DOHH2 (cell line): ENCODE measurements around the gene GRK4.

ENCODE experiments used
- H3F3A ChIP-seq: fragments of 200-600 bp; sonication (generic), shearing (Covaris generic); 2 replicates; pipeline ENCODE4 v1.6.0; 2016; ENCODE audit warnings: antibody characterized with exemption, mild to moderate bottlenecking; ENCODE audit not compliant: control insufficient read depth, insufficient read depth
- H3K27ac ChIP-seq: fragments of 200-600 bp; sonication (generic); 2 replicates; pipeline ENCODE4 v1.5.1; 2014; ENCODE audit warnings: low read depth, mild to moderate bottlenecking, low read length, moderate library complexity
- H3K27me3 ChIP-seq: fragments of 200-600 bp; sonication (generic); 2 replicates; pipeline ENCODE4 v1.6.1; 2014; ENCODE audit warnings: mild to moderate bottlenecking, low read length, mixed read lengths; ENCODE audit not compliant: control insufficient read depth
- H3K36me3 ChIP-seq: fragments of 200-600 bp; sonication (generic); 2 replicates; pipeline ENCODE4 v1.6.1; 2014; ENCODE audit warnings: mild to moderate bottlenecking, low read length, moderate library complexity, mixed read lengths; ENCODE audit not compliant: control insufficient read depth
- H3K4me1 ChIP-seq: fragments of 200-600 bp; sonication (generic); 2 replicates; pipeline ENCODE4 v1.6.1; 2014; ENCODE audit warnings: mild to moderate bottlenecking, low read length, mixed read lengths; ENCODE audit not compliant: control insufficient read depth
- H3K4me2 ChIP-seq: fragments of 200-600 bp; sonication (generic); 2 replicates; pipeline ENCODE4 v1.6.0; 2014; ENCODE audit warnings: mild to moderate bottlenecking, low read length, moderate library complexity
- H3K4me3 ChIP-seq: fragments of 200-600 bp; sonication (generic); 2 replicates; pipeline ENCODE4 v1.5.1; 2014; ENCODE audit warnings: mild to moderate bottlenecking, low read length, mixed read lengths
- H3K79me2 ChIP-seq: fragments of 200-600 bp; sonication (generic); 2 replicates; pipeline ENCODE4 v1.6.1; 2014; ENCODE audit warnings: mild to moderate bottlenecking, low read length, mixed read lengths; ENCODE audit not compliant: control insufficient read depth
- H3K9me2 ChIP-seq: fragments of 200-600 bp; sonication (generic); replicated peaks from 2 replicates; pipeline ENCODE4 v1.6.1; 2014; ENCODE audit warnings: mild to moderate bottlenecking, low read length, mixed read lengths; ENCODE audit not compliant: control insufficient read depth
- H3K9me3 ChIP-seq: fragments of 200-600 bp; sonication (generic); 2 replicates; pipeline ENCODE4 v1.6.1; 2014; ENCODE audit warnings: antibody characterized with exemption, low read length, mixed read lengths; ENCODE audit not compliant: control insufficient read depth, insufficient read depth
- H4K20me1 ChIP-seq: fragments of 200-600 bp; sonication (generic); 2 replicates; pipeline ENCODE4 v1.6.0; 2014; ENCODE audit warnings: low read depth, mild to moderate bottlenecking, antibody characterized with exemption, low read length, moderate library complexity; ENCODE audit not compliant: control insufficient read depth, insufficient read depth
- EZH2phosphoT487 ChIP-seq: fragments of 200-600 bp; sonication (generic); IDR thresholded peaks from 2 replicates; pipeline ENCODE4 v1.6.1; 2017; ENCODE audit warnings: borderline replicate concordance, mild to moderate bottlenecking, antibody characterized with exemption, low read length, moderate library complexity, mixed read lengths
- TF ChIP-seq, protein P1 (sequence below): fragments of 200-600 bp; sonication (generic); IDR thresholded peaks from one replicate; pipeline ENCODE4 v1.5.1; 2014; ENCODE audit warnings: antibody characterized with exemption, mild to moderate bottlenecking, low read depth, low read length; ENCODE audit not compliant: poor library complexity, severe bottlenecking

GRK4 gene

DNA sequence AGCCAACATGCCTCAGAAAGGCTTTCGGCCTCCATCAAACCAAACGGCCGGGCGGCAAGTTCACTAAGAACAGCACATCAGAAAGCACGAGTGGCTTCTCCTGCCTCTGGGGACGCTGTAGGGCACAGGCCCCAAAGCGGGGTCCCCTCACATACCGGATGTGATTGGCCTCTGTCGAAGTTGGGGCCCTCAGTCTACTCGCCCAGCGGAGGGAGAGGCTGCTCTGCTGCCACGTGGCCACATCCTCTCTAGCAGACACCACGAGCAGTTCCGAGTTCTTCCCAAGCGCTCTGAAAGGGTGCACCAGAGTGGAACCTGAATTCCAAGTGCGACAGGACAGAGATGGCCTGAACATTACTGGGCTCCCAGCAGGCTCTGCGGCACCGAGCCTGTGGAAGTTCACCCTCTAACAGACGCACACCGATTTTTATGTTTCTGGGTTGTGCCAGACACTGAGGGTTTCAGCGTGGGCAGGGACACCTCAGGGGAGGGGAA is 21.3 kb upstream of the GRK4 start:
- H3K9me2 ChIP-seq: no peaks in the 10 kb centered on the region
- H3K9me3 ChIP-seq: no peaks in the 10 kb centered on the region
- H4K20me1 ChIP-seq: no peaks in the 10 kb centered on the region
- H3K36me3 ChIP-seq: peaks cover 98% of the 10 kb centered on the region
- no peak overlapping the region for H3K4me2 ChIP-seq
- H3K4me1 ChIP-seq: peaks cover 21% of the 10 kb centered on the region
- peaks cover 11% of the 10 kb centered on the region for H3F3A ChIP-seq
- H3K27me3 ChIP-seq: no peaks in the 10 kb centered on the region
- H3K4me3 ChIP-seq: no peak overlapping the region
- H3K27ac ChIP-seq: no peak overlapping the region
- TF ChIP-seq, protein P1, sequence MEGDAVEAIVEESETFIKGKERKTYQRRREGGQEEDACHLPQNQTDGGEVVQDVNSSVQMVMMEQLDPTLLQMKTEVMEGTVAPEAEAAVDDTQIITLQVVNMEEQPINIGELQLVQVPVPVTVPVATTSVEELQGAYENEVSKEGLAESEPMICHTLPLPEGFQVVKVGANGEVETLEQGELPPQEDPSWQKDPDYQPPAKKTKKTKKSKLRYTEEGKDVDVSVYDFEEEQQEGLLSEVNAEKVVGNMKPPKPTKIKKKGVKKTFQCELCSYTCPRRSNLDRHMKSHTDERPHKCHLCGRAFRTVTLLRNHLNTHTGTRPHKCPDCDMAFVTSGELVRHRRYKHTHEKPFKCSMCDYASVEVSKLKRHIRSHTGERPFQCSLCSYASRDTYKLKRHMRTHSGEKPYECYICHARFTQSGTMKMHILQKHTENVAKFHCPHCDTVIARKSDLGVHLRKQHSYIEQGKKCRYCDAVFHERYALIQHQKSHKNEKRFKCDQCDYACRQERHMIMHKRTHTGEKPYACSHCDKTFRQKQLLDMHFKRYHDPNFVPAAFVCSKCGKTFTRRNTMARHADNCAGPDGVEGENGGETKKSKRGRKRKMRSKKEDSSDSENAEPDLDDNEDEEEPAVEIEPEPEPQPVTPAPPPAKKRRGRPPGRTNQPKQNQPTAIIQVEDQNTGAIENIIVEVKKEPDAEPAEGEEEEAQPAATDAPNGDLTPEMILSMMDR: no peak
- no peak for TF ChIP-seq EZH2phosphoT487
- H3K79me2 ChIP-seq: peaks cover 6% of the 10 kb centered on the region; the same call in 1 of the 2 replicates

DNA sequence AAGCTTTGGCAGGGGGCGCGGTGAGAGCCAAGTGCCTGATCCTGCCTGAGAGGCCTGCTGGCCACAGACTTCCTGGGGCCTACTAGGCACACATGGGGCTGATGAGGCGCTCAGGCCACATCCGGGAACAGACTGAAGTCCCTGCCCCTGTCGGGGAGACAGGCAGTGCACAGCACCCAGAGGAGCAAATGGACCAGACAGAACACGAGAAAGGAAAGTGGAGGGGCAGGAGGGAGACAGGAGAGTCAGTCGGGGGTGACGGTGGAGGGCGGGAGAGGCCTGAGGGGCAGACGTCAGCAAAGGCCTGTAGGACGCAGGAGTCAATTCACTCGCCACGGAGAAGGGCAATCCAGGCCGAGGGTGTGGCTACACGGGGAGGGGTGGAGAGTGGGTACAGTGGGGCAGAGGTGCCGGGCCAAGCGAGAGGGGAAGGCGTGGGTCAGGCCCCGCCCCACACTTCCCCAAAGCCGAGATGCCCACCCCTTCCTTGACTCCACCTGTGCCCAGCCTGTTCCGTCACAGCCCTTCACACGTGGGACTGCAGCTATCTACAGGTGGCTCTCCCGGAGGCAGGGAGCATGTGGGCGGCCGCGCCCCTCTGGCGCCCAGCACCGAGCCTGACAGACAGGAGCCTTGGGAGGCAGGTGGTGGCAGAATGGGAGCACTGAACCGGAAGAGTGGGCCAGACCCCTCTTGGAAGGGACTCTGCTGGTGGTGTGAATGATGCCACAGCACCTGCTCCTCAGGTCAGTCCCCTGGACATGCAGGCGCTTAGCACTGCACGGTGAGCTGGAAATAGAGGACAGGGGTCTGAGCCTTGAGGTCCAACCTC is 20.6 kb upstream of the GRK4 start:
- Histone ChIP-seq H4K20me1 (no peaks in the 10 kb centered on the region), H3K9me3 (no peaks in the 10 kb centered on the region), H3K27me3 (no peaks in the 10 kb centered on the region), H3K9me2 (no peaks in the 10 kb centered on the region), H3K27ac (no peak overlapping the region), H3K4me1 (peaks cover 15% of the 10 kb centered on the region), H3K4me2 (no peak overlapping the region), H3K4me3 (no peak overlapping the region), H3K36me3 (peaks cover 98% of the 10 kb centered on the region), H3F3A (peaks cover 11% of the 10 kb centered on the region), H3K79me2 (peaks cover 6% of the 10 kb centered on the region; the same call in 1 of the 2 replicates)
- TF ChIP-seq EZH2phosphoT487: no peak
- TF ChIP-seq, protein P1: no peak

DNA sequence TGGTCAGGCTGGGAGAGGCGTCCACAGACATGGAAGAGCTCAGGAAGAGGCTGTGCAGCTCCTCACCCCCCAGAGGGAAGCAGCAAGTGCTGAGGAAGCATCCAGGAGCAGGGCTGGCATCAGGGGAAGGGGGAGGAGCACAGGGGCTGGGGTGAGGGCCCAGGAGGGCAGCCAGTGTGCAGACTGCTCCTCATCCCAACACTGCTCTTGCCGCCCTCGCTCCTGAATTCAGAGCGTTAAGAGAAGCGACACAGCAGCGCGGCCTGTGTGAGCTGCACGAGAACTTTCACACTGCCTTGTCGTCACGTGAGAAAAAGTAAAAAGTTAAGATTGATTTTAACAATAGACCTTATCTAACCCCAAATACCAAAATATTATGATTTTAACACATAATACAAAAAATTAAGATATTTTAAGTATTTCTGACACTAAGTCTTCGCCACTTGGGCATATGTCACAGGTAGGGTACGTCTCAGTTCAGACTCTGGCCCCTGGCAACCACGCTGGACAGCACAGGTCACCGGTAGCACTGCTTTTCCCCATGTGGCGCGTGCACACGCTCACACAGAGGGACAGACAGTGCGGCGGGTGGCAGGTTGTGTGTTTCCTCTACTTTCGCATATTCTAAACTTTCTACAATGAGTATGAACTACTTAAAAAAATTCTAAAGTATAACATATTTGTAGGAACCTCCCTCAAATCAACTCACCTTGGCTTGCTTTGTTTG is 19.8 kb upstream of the GRK4 start:
- peaks cover 9% of the 10 kb centered on the region; the same call in 1 of the 2 replicates for H3K4me1 ChIP-seq

More for the DNA sequence above, 19.8 kb upstream of the GRK4 start:
- Histone ChIP-seq H3K4me3 (no peak overlapping the region), H3K79me2 (peaks cover 6% of the 10 kb centered on the region; the same call in 1 of the 2 replicates), H3K4me2 (no peak overlapping the region), H3K27me3 (no peaks in the 10 kb centered on the region), H3F3A (peaks cover 5% of the 10 kb centered on the region), H3K36me3 (peaks cover 96% of the 10 kb centered on the region), H3K9me2 (no peaks in the 10 kb centered on the region), H3K9me3 (no peaks in the 10 kb centered on the region), H3K27ac (no peak overlapping the region), H4K20me1 (no peaks in the 10 kb centered on the region)
- TF ChIP-seq, protein P1: no peak
- TF ChIP-seq EZH2phosphoT487: no peak
